Esophagus squamous epithelium (tissue), 4 donors: Measurements from ENCODE around the gene TMEM238.

ENCODE experiments used
- CTCF ChIP-seq, 6 experiments: fragments of 450-650 bp in 4 of 6; fragments of 200-600 bp in 2 of 6; sonication (generic) in 2 of 6; IDR thresholded peaks; one replicate each; pipeline ENCODE4 v1.5.1; 2016 to 2019; ENCODE audit warnings: antibody characterized with exemption in 6 of 6, mild to moderate bottlenecking in 4 of 6, moderate library complexity in 4 of 6
- POLR2A ChIP-seq, 4 donors: fragments of 450-650 bp; IDR thresholded peaks; one replicate each; pipeline ENCODE4 v1.6.1; 2017; ENCODE audit warnings: antibody characterized with exemption in 4 of 4, mild to moderate bottlenecking in 4 of 4, moderate library complexity in 3 of 4

GRCh38 chr19:55405638-55406037, 21.5 kb upstream of the TMEM238 start:
- TF ChIP-seq CTCF (IDR thresholded peaks at IDR 0.05) (no peak), POLR2A (IDR thresholded peaks at IDR 0.05) (no peak)
